ENCODE data around the gene FBXW11.

Gene FBXW11

DNA sequence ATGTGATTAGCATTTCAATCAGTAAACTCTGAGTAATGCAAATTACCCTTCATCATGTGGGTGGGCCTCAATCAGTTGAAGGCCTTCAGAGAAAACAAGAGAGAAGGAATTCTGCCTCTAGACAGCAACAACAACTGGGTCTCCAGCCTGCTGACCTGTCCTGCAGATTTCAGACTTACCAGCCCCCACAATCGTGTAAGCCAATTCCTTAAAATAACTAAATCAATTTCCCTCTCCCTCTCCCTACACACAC lies 41.7 kb upstream of the FBXW11 start:
- Histone ChIP-seq H3K9me3 (ENCODE audit: control insufficient read depth in 2 of 2, low read length in 2 of 2) (no peaks in the 10 kb centered on the region), H3K4me3 (ENCODE audit: low read length in 2 of 2) (no peak overlapping the region), H3K9ac (ENCODE audit: low read depth in 1 of 2, low read length in 2 of 2) (no peak overlapping the region), H3K4me1 (ENCODE audit: control insufficient read depth in 2 of 2, insufficient read depth in 2 of 2, low read length in 2 of 2) (no peaks in the 10 kb centered on the region), H3K27me3 (ENCODE audit: control insufficient read depth in 2 of 2, insufficient read depth in 2 of 2, low read length in 2 of 2) (no peaks in the 10 kb centered on the region), H3K36me3 (ENCODE audit: control insufficient read depth in 2 of 2, insufficient read depth in 2 of 2, low read length in 2 of 2) (peaks cover 32 to 56% of the 10 kb centered on the region in 2 donors), H3K27ac (ENCODE audit: low read depth in 2 of 2, low read length in 2 of 2) (no peak overlapping the region)

DNA sequence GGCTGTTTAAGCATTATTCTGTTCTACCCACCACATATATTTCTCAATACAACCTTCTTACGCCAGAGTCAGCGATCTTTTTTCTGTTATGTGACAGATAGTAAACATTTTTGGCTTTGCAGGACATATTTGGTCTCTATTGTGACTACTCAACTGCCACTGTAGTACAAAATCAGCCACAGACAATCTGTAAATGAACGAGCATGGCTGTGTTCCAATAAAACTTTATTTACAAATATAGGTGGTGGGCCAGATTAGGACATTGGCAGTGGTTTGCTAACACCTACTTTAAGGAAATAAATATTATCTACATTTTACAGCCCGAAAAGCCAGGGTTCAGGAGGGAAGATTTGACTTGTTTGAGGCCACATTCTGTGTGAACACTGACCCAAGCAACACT lies 40.2 kb upstream of the FBXW11 start:
- Histone ChIP-seq H3K9ac (ENCODE audit: low read depth in 1 of 2, low read length in 2 of 2) (no peak overlapping the region), H3K27me3 (ENCODE audit: control insufficient read depth in 2 of 2, insufficient read depth in 2 of 2, low read length in 2 of 2) (no peaks in the 10 kb centered on the region), H3K4me3 (ENCODE audit: low read length in 2 of 2) (no peak overlapping the region), H3K4me1 (ENCODE audit: control insufficient read depth in 2 of 2, insufficient read depth in 2 of 2, low read length in 2 of 2) (no peaks in the 10 kb centered on the region), H3K9me3 (ENCODE audit: control insufficient read depth in 2 of 2, low read length in 2 of 2) (no peaks in the 10 kb centered on the region), H3K36me3 (ENCODE audit: control insufficient read depth in 2 of 2, insufficient read depth in 2 of 2, low read length in 2 of 2) (peaks cover 25 to 44% of the 10 kb centered on the region in 2 donors), H3K27ac (ENCODE audit: low read depth in 2 of 2, low read length in 2 of 2) (no peak overlapping the region)

DNA sequence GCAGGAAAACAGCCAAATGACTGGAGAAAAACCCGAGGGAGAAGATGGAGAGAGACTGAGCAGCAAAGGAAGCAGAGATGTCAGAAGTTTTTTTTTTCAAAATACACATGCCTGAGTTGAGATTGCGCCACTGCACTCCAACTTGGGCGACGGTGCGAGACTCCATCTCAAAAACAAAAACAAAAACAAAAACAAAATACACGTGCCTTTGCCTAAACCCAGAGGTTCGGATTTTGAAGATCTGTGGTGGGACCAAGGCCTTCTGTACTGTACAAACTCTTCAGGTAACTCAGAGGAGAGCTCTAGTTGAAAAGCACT lies 38.8 kb upstream of the FBXW11 start:
- Histone ChIP-seq H3K4me3 (ENCODE audit: low read length in 2 of 2) (no peak overlapping the region), H3K9me3 (ENCODE audit: control insufficient read depth in 2 of 2, low read length in 2 of 2) (no peaks in the 10 kb centered on the region), H3K27me3 (ENCODE audit: control insufficient read depth in 2 of 2, insufficient read depth in 2 of 2, low read length in 2 of 2) (no peaks in the 10 kb centered on the region), H3K36me3 (ENCODE audit: control insufficient read depth in 2 of 2, insufficient read depth in 2 of 2, low read length in 2 of 2) (peaks cover 25 to 38% of the 10 kb centered on the region in 2 donors), H3K27ac (ENCODE audit: low read depth in 2 of 2, low read length in 2 of 2) (no peak overlapping the region), H3K4me1 (ENCODE audit: control insufficient read depth in 2 of 2, insufficient read depth in 2 of 2, low read length in 2 of 2) (no peaks in the 10 kb centered on the region), H3K9ac (ENCODE audit: low read depth in 1 of 2, low read length in 2 of 2) (no peak overlapping the region)

DNA sequence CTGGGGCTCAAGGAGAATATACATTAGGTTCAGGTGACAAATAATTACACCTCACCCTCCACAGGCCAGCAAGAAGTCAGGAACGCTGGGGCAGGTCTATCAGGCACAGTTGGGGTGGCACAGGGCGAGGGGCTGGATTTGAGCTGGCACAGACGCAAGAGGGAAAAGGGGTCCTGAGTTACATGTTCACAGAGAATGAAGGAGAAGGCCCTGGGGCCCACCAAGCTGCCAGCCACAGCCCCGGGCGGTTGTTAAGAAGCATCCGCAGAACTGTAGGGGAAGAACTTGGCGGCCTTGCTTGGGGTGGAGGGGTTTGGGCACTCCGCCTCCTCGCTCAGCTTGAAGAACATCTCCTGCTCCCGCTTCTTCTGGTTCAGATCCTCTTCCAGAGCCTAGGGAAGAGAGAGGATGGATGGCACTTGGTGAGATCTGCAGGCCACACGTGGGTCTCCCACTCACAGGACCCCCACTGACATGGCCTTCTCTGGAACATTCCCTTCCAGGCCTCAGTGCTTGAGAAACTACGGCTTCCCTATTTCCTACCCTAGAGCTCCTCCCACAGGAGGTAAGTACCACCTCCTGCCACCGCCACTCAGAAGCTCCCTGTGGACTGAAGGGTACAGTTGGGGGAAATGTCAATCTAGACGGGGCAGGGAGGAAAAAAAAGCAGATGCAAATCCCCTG lies 38.3 kb upstream of the FBXW11 start:
- H3K9ac ChIP-seq (ENCODE audit: low read depth in 1 of 2, low read length in 2 of 2) = no peak overlapping the region
- H3K36me3 ChIP-seq (ENCODE audit: control insufficient read depth in 2 of 2, insufficient read depth in 2 of 2, low read length in 2 of 2) = peaks cover 25 to 36% of the 10 kb centered on the region in 2 donors
- H3K4me1 ChIP-seq (ENCODE audit: control insufficient read depth in 2 of 2, insufficient read depth in 2 of 2, low read length in 2 of 2) = no peaks in the 10 kb centered on the region
- no peak overlapping the region for H3K4me3 ChIP-seq (ENCODE audit: low read length in 2 of 2)
- no peak overlapping the region for H3K27ac ChIP-seq (ENCODE audit: low read depth in 2 of 2, low read length in 2 of 2)
- no peaks in the 10 kb centered on the region for H3K27me3 ChIP-seq (ENCODE audit: control insufficient read depth in 2 of 2, insufficient read depth in 2 of 2, low read length in 2 of 2)
- no peaks in the 10 kb centered on the region for H3K9me3 ChIP-seq (ENCODE audit: control insufficient read depth in 2 of 2, low read length in 2 of 2)

DNA sequence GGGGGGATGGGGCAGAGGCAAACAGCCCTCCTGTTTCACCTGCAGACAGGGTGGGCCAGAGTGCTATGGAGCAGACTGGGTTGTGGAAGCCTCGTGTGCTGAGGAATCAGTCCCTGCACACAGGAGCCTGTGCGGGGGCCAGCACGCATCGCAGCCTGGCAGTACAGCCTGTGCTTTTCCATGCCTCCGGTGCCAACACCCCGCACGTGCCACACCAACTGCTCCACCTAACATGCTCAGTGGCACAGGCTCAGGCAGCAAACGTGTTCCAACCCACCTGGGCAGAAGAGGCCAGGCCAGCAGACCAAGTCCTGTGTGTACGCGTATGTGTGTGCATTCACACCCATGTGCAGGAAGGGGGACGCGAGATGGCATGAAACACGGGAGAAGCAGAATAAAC lies 37.4 kb upstream of the FBXW11 start:
- H3K27ac ChIP-seq (ENCODE audit: low read depth in 2 of 2, low read length in 2 of 2) = no peak overlapping the region
- no peaks in the 10 kb centered on the region for H3K4me1 ChIP-seq (ENCODE audit: control insufficient read depth in 2 of 2, insufficient read depth in 2 of 2, low read length in 2 of 2)
- H3K36me3 ChIP-seq (ENCODE audit: control insufficient read depth in 2 of 2, insufficient read depth in 2 of 2, low read length in 2 of 2) = peaks cover 19 to 28% of the 10 kb centered on the region in 2 donors

DNA sequence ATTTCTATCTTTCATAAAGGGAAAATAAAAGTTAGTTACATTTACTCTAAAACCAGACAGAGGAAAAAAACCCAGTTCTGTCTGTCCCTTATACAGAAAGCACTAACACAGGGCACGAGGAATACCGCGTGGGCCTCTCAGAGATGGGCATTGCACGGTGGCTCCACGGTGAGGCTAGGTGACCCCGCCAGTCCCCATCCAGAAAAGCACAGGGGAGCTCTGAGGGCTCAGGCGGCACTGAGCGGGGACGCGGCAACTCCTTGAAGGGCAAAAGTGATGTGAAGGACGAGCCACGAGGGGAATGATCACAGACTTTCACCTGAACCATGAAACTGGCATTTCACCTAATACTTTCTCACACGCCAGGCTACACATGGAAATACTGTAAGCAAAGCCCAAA lies 35.7 kb upstream of the FBXW11 start:
- Histone ChIP-seq H3K4me3 (ENCODE audit: low read length in 2 of 2) (no peak overlapping the region), H3K27ac (ENCODE audit: low read depth in 2 of 2, low read length in 2 of 2) (no peak overlapping the region), H3K9me3 (ENCODE audit: control insufficient read depth in 2 of 2, low read length in 2 of 2) (no peaks in the 10 kb centered on the region), H3K36me3 (ENCODE audit: control insufficient read depth in 2 of 2, insufficient read depth in 2 of 2, low read length in 2 of 2) (peaks cover 14 to 19% of the 10 kb centered on the region in 2 donors), H3K27me3 (ENCODE audit: control insufficient read depth in 2 of 2, insufficient read depth in 2 of 2, low read length in 2 of 2) (no peaks in the 10 kb centered on the region), H3K9ac (ENCODE audit: low read depth in 1 of 2, low read length in 2 of 2) (no peak overlapping the region), H3K4me1 (ENCODE audit: control insufficient read depth in 2 of 2, insufficient read depth in 2 of 2, low read length in 2 of 2) (no peaks in the 10 kb centered on the region)

More for the DNA sequence above, 37.4 kb upstream of the FBXW11 start:
- H3K9me3 ChIP-seq (ENCODE audit: control insufficient read depth in 2 of 2, low read length in 2 of 2) = no peaks in the 10 kb centered on the region
- H3K4me3 ChIP-seq (ENCODE audit: low read length in 2 of 2) = no peak overlapping the region
- H3K9ac ChIP-seq (ENCODE audit: low read depth in 1 of 2, low read length in 2 of 2) = no peak overlapping the region
- no peaks in the 10 kb centered on the region for H3K27me3 ChIP-seq (ENCODE audit: control insufficient read depth in 2 of 2, insufficient read depth in 2 of 2, low read length in 2 of 2)

DNA sequence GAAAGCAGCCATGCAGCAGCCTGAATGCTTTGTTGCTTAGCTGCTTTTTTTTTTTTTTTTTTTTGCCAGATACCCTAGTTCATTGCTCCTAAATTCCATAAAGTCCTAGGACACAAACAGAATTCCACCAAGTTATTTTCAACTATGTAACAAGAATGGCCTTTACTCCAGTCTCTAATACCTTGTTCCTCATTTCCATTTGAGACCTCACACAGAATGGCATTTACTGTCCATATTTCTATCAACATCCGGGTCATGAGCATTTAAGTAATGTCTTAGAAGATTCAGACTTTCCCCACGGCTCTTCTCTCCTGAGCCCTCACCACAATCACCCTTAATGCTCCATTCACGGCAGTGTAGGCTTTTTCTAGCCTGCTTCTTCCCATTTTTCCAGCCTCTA lies 31.7 kb upstream of the FBXW11 start:
- no peaks in the 10 kb centered on the region for H3K27me3 ChIP-seq (ENCODE audit: control insufficient read depth in 2 of 2, insufficient read depth in 2 of 2, low read length in 2 of 2)
- no peaks in the 10 kb centered on the region for H3K4me1 ChIP-seq (ENCODE audit: control insufficient read depth in 2 of 2, insufficient read depth in 2 of 2, low read length in 2 of 2)
- no peaks in the 10 kb centered on the region for H3K9me3 ChIP-seq (ENCODE audit: control insufficient read depth in 2 of 2, low read length in 2 of 2)
- no peak overlapping the region for H3K4me3 ChIP-seq (ENCODE audit: low read length in 2 of 2)
- no peak overlapping the region for H3K9ac ChIP-seq (ENCODE audit: low read depth in 1 of 2, low read length in 2 of 2)
- no peak overlapping the region for H3K27ac ChIP-seq (ENCODE audit: low read depth in 2 of 2, low read length in 2 of 2)
- no peaks in the 10 kb centered on the region for H3K36me3 ChIP-seq (ENCODE audit: control insufficient read depth in 2 of 2, insufficient read depth in 2 of 2, low read length in 2 of 2)

DNA sequence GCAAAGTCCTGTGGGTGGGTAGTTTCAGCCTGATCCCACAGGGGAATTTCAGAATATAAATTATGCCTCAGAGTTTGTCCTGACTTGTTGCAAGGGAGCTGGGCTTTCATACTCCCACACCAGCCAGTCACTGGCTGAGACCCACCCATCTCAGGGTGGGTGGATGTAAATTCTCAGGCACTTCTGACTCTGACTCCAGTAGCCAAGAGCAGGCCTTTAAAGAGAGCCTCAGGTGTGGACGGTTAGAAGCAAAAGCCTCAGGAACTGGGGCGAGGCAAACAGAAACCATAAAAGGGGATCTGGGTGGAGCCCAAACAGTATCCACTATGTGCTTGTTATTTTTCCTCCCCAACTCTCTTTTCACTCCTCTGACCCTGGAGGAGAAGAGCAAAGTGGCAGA lies 28.6 kb upstream of the FBXW11 start:
- Histone ChIP-seq H3K4me1 (ENCODE audit: control insufficient read depth in 2 of 2, insufficient read depth in 2 of 2, low read length in 2 of 2) (no peaks in the 10 kb centered on the region), H3K9me3 (ENCODE audit: control insufficient read depth in 2 of 2, low read length in 2 of 2) (no peaks in the 10 kb centered on the region), H3K4me3 (ENCODE audit: low read length in 2 of 2) (no peak overlapping the region), H3K27me3 (ENCODE audit: control insufficient read depth in 2 of 2, insufficient read depth in 2 of 2, low read length in 2 of 2) (no peaks in the 10 kb centered on the region), H3K27ac (ENCODE audit: low read depth in 2 of 2, low read length in 2 of 2) (no peak overlapping the region), H3K9ac (ENCODE audit: low read depth in 1 of 2, low read length in 2 of 2) (no peak overlapping the region), H3K36me3 (ENCODE audit: control insufficient read depth in 2 of 2, insufficient read depth in 2 of 2, low read length in 2 of 2) (no peaks in the 10 kb centered on the region)

DNA sequence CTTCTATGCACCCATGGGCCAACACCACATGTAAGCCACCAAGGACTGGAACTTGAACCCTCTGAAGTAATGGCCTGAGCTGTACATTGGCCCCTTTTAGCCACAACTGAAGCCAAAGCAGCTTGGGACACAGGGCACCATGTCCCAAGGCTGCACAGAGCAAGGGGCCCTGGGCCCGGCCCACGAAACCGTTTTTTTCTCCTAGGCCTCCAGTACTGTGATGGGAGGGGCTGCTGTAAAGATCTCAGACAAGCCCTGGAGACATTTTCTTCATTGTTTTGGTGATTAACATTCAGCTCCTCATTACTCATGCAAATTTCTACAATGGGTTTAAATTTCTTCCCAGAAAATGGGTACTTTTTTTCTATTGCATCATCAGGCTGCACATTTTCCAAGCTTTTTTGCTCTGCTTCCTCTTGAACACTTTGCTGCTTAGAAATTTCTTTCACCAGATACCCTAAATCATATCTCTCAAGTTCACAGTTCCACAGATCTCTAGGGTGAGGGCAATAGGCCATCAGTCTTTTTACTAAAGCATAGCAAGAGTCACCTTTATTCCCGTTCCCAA lies 25.5 kb upstream of the FBXW11 start:
- H3K9me3 ChIP-seq (ENCODE audit: control insufficient read depth in 2 of 2, low read length in 2 of 2) = no peaks in the 10 kb centered on the region
- H3K27ac ChIP-seq (ENCODE audit: low read depth in 2 of 2, low read length in 2 of 2) = no peak overlapping the region
- H3K4me3 ChIP-seq (ENCODE audit: low read length in 2 of 2) = no peak overlapping the region
- H3K27me3 ChIP-seq (ENCODE audit: control insufficient read depth in 2 of 2, insufficient read depth in 2 of 2, low read length in 2 of 2) = no peaks in the 10 kb centered on the region
- no peak overlapping the region for H3K9ac ChIP-seq (ENCODE audit: low read depth in 1 of 2, low read length in 2 of 2)
- H3K4me1 ChIP-seq (ENCODE audit: control insufficient read depth in 2 of 2, insufficient read depth in 2 of 2, low read length in 2 of 2) = no peaks in the 10 kb centered on the region
- no peaks in the 10 kb centered on the region for H3K36me3 ChIP-seq (ENCODE audit: control insufficient read depth in 2 of 2, insufficient read depth in 2 of 2, low read length in 2 of 2)

DNA sequence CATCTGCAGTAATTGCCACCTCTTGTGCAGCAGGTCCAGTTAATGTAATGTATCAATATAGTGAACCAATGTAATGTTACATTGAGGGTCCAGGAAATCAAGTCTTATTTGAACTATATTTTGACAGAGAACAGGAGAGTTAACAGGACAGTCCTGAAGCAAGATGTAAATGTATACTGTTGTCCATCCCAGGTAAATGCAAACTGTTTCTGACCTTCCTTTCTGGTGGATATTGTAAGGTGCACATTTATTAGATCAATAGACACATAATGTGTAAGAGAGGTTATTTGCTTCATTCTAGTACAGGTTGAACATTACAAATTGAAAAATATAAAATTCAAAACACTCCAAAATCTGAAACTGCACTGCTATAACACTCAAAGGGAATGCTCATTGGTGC lies 23.4 kb upstream of the FBXW11 start:
- no peak overlapping the region for H3K27ac ChIP-seq (ENCODE audit: low read depth in 2 of 2, low read length in 2 of 2)
- no peaks in the 10 kb centered on the region for H3K36me3 ChIP-seq (ENCODE audit: control insufficient read depth in 2 of 2, insufficient read depth in 2 of 2, low read length in 2 of 2)
- H3K9me3 ChIP-seq (ENCODE audit: control insufficient read depth in 2 of 2, low read length in 2 of 2) = no peaks in the 10 kb centered on the region
- no peaks in the 10 kb centered on the region for H3K4me1 ChIP-seq (ENCODE audit: control insufficient read depth in 2 of 2, insufficient read depth in 2 of 2, low read length in 2 of 2)
- H3K27me3 ChIP-seq (ENCODE audit: control insufficient read depth in 2 of 2, insufficient read depth in 2 of 2, low read length in 2 of 2) = no peaks in the 10 kb centered on the region
- no peak overlapping the region for H3K4me3 ChIP-seq (ENCODE audit: low read length in 2 of 2)
- H3K9ac ChIP-seq (ENCODE audit: low read depth in 1 of 2, low read length in 2 of 2) = no peak overlapping the region

DNA sequence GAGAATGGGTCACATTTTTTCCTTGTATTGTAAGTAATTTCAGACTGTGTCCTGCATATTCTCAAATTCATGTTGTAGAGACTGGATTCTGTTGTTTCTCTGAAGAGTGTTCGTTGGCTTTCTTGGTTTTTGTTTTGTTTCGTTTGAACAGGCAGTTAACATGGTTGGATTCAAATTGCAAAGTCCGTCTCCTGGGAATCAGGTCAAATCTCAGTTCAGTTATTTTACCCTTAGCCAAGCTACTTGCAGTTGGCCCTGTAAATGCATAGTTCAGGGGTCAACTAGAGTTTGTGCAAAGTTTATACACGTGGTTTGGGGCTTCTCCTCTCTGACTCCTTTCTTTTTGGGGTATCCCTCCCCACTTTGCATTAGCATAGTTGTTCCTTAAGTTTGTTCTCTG lies 21.7 kb upstream of the FBXW11 start:
- no peaks in the 10 kb centered on the region for H3K9me3 ChIP-seq (ENCODE audit: control insufficient read depth in 2 of 2, low read length in 2 of 2)
- H3K4me3 ChIP-seq (ENCODE audit: low read length in 2 of 2) = no peak overlapping the region
- no peaks in the 10 kb centered on the region for H3K36me3 ChIP-seq (ENCODE audit: control insufficient read depth in 2 of 2, insufficient read depth in 2 of 2, low read length in 2 of 2)
- no peak overlapping the region for H3K9ac ChIP-seq (ENCODE audit: low read depth in 1 of 2, low read length in 2 of 2)
- no peaks in the 10 kb centered on the region for H3K4me1 ChIP-seq (ENCODE audit: control insufficient read depth in 2 of 2, insufficient read depth in 2 of 2, low read length in 2 of 2)
- no peaks in the 10 kb centered on the region for H3K27me3 ChIP-seq (ENCODE audit: control insufficient read depth in 2 of 2, insufficient read depth in 2 of 2, low read length in 2 of 2)
- no peak overlapping the region for H3K27ac ChIP-seq (ENCODE audit: low read depth in 2 of 2, low read length in 2 of 2)

All from mucosa of rectum (tissue), 2 donors.